Kidney (tissue), 14 donors: ENCODE data around the gene C11orf65. TPM values are rescaled to one million over a fixed set of nuclear protein-coding genes. Genes with fewer than 3 reads are reported as not detected.

Experiments used
- DNase-seq, 5 donors: peaks; one replicate each; pipeline ENCODE4 v3.0.0-alpha.2; 2013 to 2020
- FAIRE-seq: peaks from 2 replicates; lab custom pipeline; 2012; peaks lifted over from hg19 to GRCh38; lab: Jason Lieb, UNC
- H3K27ac ChIP-seq, 2 donors: one replicate each; pipeline ENCODE4 v1.7.0; 2013; ENCODE audit warnings: low read depth in 2 of 2, low read length in 2 of 2, inconsistent platforms in 1 of 2
- H3K27me3 ChIP-seq: one replicate; pipeline ENCODE4 v1.7.1; 2013; ENCODE audit warnings: low read length, inconsistent platforms; ENCODE audit not compliant: control insufficient read depth, insufficient read depth
- H3K36me3 ChIP-seq, 3 donors: one replicate each; pipeline versions ENCODE4 v1.7.0 to v1.7.1; 2013; ENCODE audit warnings: low read length in 3 of 3, control low read depth in 1 of 3, inconsistent platforms in 1 of 3; ENCODE audit not compliant: insufficient read depth in 3 of 3, control insufficient read depth in 2 of 3
- H3K4me1 ChIP-seq, 3 donors: one replicate each; pipeline versions ENCODE4 v1.7.0 to v1.7.1; 2013; ENCODE audit warnings: low read length in 3 of 3, inconsistent platforms in 1 of 3, low read depth in 1 of 3; ENCODE audit not compliant: control insufficient read depth in 2 of 3, insufficient read depth in 2 of 3
- H3K4me3 ChIP-seq, 3 donors: one replicate each; pipeline versions ENCODE4 v1.7.0 to v1.8.1; 2013; ENCODE audit warnings: low read length in 3 of 3, control low read depth in 1 of 3, inconsistent platforms in 1 of 3
- H3K9ac ChIP-seq, 3 donors: one replicate each; pipeline versions ENCODE4 v1.7.0 to v1.7.1; 2013; ENCODE audit warnings: low read length in 3 of 3, control low read depth in 1 of 3, inconsistent platforms in 1 of 3
- H3K9me3 ChIP-seq, 3 donors: one replicate each; pipeline versions ENCODE4 v1.7.0 to v1.7.1; 2013; ENCODE audit warnings: low read length in 3 of 3, control low read depth in 1 of 3, inconsistent platforms in 1 of 3; ENCODE audit not compliant: control insufficient read depth in 2 of 3, insufficient read depth in 1 of 3
- intact Hi-C: fragments of 100-400 bp; cut with DNase I; formaldehyde crosslinking; loops from one replicate; pipeline ENCODE4 v1.11.1; 2022
- polyA plus RNA-seq: library from polyadenylated mRNA; stranded (reverse); fragments of 350-450 nt; fragmentation: Illumina TruSeq; extraction: RNeasy Lipid Tissue Mini Kit (QIAGEN cat#74804); gene quantifications from one replicate; pipeline ENCODE4 v1.2.3, GENCODE V29; 2014; ENCODE audit warnings: low read depth, low replicate concordance; ENCODE audit not compliant: insufficient read depth
- total RNA-seq: library from RNA; stranded (reverse); fragmentation: NEBNext Ultra II Directional; extraction: Animal tissue kit (Norgen Biotek cat#: 25700); gene quantifications from one replicate; pipeline ENCODE4 v1.2.1, GENCODE V29; 2021
- TF ChIP-seq, protein P1 (sequence below): IDR thresholded peaks from 3 replicates; pipeline ENCODE4 v1.5.1; 2012; ENCODE audit warnings: mild to moderate bottlenecking, moderate library complexity, borderline replicate concordance; ENCODE audit not compliant: insufficient read depth; ENCODE audit errors: extremely low read depth
- donor health status: control.
- donor health status: control.
- donor health status: control.
- donor health status: control.
- donor health status: control.
- donor health status: DM: yes; HTN: yes; CAD: no.
- donor health status: Normal renal cell carcinoma (clear cell type).

C11orf65 gene
- total and polyA plus RNA-seq, 2 donors from 2014 or later, result 1.1 to 1.2 TPM

DNA sequence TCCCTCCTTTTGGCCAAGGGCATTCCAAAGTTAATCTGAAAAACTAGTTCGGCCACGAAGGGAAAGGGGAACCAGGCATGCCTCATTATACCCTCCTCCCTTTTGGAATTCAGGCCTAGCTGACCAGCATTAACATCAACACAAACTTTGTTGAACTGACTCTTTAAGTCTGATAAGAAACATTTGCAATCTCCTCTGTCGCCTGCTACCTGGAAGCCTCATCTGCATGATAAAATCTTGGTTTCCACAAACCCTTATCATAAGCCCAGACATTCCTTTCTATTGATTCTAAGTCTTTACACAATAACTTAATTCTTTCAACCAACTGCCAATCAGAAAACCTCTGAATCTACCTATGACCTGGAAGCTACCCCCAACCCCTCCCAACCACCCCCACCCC lies 19.5 kb upstream of the C11orf65 start:
- H3K9me3 ChIP-seq, result no peaks in the 10 kb centered on the region
- DNase-seq, result no peak
- no peak for FAIRE-seq
- intact Hi-C loops, result no loop called here
- H3K36me3 ChIP-seq, result peaks cover 0 to 30% (median 9%) of the 10 kb centered on the region in 3 donors
- no peak overlapping the region for H3K27ac ChIP-seq
- no peak overlapping the region for H3K4me3 ChIP-seq
- H3K27me3 ChIP-seq, result no peaks in the 10 kb centered on the region
- H3K9ac ChIP-seq, result no peak overlapping the region
- H3K4me1 ChIP-seq, result no peaks in the 10 kb centered on the region
- TF ChIP-seq, protein P1, sequence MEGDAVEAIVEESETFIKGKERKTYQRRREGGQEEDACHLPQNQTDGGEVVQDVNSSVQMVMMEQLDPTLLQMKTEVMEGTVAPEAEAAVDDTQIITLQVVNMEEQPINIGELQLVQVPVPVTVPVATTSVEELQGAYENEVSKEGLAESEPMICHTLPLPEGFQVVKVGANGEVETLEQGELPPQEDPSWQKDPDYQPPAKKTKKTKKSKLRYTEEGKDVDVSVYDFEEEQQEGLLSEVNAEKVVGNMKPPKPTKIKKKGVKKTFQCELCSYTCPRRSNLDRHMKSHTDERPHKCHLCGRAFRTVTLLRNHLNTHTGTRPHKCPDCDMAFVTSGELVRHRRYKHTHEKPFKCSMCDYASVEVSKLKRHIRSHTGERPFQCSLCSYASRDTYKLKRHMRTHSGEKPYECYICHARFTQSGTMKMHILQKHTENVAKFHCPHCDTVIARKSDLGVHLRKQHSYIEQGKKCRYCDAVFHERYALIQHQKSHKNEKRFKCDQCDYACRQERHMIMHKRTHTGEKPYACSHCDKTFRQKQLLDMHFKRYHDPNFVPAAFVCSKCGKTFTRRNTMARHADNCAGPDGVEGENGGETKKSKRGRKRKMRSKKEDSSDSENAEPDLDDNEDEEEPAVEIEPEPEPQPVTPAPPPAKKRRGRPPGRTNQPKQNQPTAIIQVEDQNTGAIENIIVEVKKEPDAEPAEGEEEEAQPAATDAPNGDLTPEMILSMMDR, result no peak

DNA sequence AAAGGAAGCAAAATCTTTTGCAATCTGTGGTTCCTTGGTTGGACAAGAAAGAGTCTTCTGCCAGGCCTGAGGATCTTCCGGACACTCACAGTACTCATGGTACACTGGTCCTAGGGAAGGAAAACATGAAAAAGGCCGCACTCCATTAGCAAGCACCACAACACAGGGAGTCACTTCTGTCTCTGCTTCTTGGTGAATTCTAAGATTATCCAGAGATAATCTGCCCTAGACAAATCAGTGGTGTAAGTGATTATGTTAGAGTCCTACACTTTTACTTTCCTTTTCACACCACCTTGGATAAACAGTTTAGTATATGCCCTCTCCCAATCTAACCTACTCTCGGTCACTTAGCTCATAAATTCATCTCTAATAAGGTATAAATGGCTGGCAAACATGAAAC lies 19.0 kb upstream of the C11orf65 start:
- intact Hi-C loops, result no loop called here
- H3K36me3 ChIP-seq, result peaks cover 0 to 34% (median 9%) of the 10 kb centered on the region in 3 donors

DNA sequence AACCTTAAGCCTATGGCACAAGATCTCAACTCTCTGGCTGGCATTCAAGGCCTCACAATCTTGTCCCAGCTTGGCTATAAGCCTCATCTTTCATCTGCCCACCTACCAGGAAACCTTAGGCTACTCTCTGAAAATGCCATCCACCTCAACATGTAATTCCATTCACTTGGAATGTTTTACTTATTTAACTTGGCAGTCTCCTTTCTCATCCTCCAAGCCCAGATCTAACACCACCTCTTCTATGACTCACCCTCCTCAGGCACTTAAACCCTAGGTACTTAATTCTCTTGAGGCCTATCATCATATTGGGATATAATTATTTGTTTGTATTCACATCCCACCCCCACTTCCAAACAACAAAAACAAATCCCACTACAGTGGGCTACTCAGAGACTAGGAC lies 15.8 kb upstream of the C11orf65 start:
- TF ChIP-seq, protein P1, result no peak
- Histone ChIP-seq H3K4me3 (no peak overlapping the region), H3K36me3 (peaks cover 2 to 26% (median 9%) of the 10 kb centered on the region in 3 donors), H3K4me1 (no peaks in the 10 kb centered on the region), H3K27me3 (no peaks in the 10 kb centered on the region), H3K9me3 (no peaks in the 10 kb centered on the region), H3K27ac (no peak overlapping the region), H3K9ac (no peak overlapping the region)
- DNase-seq (no peak), FAIRE-seq (no peak)
- intact Hi-C loops, result no loop called here

More for the DNA sequence above, 19.0 kb upstream of the C11orf65 start:
- Histone ChIP-seq H3K27me3 (no peaks in the 10 kb centered on the region), H3K4me1 (no peaks in the 10 kb centered on the region), H3K4me3 (no peak overlapping the region), H3K9me3 (no peaks in the 10 kb centered on the region), H3K27ac (no peak overlapping the region), H3K9ac (no peak overlapping the region)
- FAIRE-seq (no peak), DNase-seq (no peak)
- TF ChIP-seq, protein P1, result no peak
